ENCODE results near the gene SORBS2. TPM values are rescaled to one million over a fixed set of nuclear protein-coding genes. Genes with fewer than 3 reads are reported as not detected.

Gene SORBS2
- total and polyA plus RNA-seq, 2 of the 8 experiments (the other 6 are each of a cell fraction or from before 2014, with no cell fraction given): 73.0 to 87.1 TPM

DNA sequence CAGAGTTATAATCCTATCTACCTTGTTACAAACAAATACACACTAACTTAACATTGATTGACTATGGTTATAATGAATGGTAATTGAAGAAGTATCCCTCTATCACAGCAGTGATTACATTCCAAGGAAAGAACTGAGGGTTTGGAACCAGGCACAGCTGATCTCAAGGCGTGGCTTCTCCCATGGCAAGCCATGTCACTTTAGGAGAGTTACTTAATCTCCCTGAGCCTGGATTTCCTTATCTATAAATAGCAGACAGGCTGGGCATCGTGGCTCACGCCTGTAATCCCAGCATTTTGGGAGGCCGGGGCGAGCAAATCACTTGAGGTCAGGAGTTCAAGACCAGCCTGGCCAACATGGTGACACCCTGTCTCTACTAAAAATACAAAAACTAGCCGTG, 25.6 kb downstream of the SORBS2 start (continued):
- TF ChIP-seq, protein P1, sequence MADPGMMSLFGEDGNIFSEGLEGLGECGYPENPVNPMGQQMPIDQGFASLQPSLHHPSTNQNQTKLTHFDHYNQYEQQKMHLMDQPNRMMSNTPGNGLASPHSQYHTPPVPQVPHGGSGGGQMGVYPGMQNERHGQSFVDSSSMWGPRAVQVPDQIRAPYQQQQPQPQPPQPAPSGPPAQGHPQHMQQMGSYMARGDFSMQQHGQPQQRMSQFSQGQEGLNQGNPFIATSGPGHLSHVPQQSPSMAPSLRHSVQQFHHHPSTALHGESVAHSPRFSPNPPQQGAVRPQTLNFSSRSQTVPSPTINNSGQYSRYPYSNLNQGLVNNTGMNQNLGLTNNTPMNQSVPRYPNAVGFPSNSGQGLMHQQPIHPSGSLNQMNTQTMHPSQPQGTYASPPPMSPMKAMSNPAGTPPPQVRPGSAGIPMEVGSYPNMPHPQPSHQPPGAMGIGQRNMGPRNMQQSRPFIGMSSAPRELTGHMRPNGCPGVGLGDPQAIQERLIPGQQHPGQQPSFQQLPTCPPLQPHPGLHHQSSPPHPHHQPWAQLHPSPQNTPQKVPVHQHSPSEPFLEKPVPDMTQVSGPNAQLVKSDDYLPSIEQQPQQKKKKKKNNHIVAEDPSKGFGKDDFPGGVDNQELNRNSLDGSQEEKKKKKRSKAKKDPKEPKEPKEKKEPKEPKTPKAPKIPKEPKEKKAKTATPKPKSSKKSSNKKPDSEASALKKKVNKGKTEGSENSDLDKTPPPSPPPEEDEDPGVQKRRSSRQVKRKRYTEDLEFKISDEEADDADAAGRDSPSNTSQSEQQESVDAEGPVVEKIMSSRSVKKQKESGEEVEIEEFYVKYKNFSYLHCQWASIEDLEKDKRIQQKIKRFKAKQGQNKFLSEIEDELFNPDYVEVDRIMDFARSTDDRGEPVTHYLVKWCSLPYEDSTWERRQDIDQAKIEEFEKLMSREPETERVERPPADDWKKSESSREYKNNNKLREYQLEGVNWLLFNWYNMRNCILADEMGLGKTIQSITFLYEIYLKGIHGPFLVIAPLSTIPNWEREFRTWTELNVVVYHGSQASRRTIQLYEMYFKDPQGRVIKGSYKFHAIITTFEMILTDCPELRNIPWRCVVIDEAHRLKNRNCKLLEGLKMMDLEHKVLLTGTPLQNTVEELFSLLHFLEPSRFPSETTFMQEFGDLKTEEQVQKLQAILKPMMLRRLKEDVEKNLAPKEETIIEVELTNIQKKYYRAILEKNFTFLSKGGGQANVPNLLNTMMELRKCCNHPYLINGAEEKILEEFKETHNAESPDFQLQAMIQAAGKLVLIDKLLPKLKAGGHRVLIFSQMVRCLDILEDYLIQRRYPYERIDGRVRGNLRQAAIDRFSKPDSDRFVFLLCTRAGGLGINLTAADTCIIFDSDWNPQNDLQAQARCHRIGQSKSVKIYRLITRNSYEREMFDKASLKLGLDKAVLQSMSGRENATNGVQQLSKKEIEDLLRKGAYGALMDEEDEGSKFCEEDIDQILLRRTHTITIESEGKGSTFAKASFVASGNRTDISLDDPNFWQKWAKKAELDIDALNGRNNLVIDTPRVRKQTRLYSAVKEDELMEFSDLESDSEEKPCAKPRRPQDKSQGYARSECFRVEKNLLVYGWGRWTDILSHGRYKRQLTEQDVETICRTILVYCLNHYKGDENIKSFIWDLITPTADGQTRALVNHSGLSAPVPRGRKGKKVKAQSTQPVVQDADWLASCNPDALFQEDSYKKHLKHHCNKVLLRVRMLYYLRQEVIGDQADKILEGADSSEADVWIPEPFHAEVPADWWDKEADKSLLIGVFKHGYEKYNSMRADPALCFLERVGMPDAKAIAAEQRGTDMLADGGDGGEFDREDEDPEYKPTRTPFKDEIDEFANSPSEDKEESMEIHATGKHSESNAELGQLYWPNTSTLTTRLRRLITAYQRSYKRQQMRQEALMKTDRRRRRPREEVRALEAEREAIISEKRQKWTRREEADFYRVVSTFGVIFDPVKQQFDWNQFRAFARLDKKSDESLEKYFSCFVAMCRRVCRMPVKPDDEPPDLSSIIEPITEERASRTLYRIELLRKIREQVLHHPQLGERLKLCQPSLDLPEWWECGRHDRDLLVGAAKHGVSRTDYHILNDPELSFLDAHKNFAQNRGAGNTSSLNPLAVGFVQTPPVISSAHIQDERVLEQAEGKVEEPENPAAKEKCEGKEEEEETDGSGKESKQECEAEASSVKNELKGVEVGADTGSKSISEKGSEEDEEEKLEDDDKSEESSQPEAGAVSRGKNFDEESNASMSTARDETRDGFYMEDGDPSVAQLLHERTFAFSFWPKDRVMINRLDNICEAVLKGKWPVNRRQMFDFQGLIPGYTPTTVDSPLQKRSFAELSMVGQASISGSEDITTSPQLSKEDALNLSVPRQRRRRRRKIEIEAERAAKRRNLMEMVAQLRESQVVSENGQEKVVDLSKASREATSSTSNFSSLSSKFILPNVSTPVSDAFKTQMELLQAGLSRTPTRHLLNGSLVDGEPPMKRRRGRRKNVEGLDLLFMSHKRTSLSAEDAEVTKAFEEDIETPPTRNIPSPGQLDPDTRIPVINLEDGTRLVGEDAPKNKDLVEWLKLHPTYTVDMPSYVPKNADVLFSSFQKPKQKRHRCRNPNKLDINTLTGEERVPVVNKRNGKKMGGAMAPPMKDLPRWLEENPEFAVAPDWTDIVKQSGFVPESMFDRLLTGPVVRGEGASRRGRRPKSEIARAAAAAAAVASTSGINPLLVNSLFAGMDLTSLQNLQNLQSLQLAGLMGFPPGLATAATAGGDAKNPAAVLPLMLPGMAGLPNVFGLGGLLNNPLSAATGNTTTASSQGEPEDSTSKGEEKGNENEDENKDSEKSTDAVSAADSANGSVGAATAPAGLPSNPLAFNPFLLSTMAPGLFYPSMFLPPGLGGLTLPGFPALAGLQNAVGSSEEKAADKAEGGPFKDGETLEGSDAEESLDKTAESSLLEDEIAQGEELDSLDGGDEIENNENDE (IDR thresholded peaks at IDR 0.05; ENCODE audit: insufficient replicate concordance, low read length): no peak
- TF ChIP-seq YY1 (IDR thresholded peaks at IDR 0.05; ENCODE audit: low read depth, low read length) (no peak), RFX5 (IDR thresholded peaks at IDR 0.05; ENCODE audit: borderline replicate concordance, low read depth, low read length) (no peak)
